OCI-LY1 (cell line): ENCODE data around the gene SH3RF1.

ENCODE experiments used
- EZH2 ChIP-seq: fragments of 200-600 bp; sonication (generic), shearing (Covaris generic); IDR thresholded peaks from 2 replicates; pipeline ENCODE4 v1.8.0; 2017; ENCODE audit warnings: borderline replicate concordance, mixed run types, mild to moderate bottlenecking, antibody characterized with exemption, low read length, moderate library complexity, mixed read lengths
- TF ChIP-seq, protein P1 (sequence below): fragments of 200-600 bp; sonication (generic), shearing (Covaris generic); IDR thresholded peaks from 2 replicates; pipeline ENCODE4 v1.5.1; 2017; ENCODE audit warnings: mild to moderate bottlenecking, antibody characterized with exemption, low read length, moderate library complexity, mixed read lengths

DNA sequence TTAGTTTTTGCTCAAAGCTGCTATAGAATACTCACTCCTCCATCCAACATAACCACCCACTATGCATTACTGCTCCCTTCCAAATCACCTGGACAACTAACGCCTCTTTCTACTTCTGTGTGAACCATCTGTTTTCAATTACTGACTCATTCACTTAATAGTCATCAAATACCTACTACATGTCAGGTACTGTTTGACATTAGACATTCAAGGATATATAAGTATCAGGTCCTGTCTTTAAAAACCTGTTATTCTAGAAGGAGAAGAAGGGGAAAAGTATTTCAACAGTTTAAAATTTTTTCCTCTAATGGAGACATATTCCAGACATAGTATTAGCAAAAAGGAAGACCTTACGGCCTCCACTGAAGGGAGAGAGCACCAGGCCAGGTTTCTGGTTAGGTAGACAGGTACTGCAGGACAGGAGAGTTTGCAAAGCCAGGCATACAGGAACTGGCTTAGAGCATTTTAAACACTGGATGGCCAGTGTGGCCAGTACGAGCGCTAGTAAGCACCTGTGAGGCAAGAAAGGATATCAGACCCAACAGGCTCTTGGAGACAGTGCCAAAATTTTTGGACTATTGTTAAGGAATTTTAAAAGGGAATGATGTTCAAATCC lies 39.0 kb downstream of the SH3RF1 start:
- no peak for TF ChIP-seq EZH2
- TF ChIP-seq, protein P1, sequence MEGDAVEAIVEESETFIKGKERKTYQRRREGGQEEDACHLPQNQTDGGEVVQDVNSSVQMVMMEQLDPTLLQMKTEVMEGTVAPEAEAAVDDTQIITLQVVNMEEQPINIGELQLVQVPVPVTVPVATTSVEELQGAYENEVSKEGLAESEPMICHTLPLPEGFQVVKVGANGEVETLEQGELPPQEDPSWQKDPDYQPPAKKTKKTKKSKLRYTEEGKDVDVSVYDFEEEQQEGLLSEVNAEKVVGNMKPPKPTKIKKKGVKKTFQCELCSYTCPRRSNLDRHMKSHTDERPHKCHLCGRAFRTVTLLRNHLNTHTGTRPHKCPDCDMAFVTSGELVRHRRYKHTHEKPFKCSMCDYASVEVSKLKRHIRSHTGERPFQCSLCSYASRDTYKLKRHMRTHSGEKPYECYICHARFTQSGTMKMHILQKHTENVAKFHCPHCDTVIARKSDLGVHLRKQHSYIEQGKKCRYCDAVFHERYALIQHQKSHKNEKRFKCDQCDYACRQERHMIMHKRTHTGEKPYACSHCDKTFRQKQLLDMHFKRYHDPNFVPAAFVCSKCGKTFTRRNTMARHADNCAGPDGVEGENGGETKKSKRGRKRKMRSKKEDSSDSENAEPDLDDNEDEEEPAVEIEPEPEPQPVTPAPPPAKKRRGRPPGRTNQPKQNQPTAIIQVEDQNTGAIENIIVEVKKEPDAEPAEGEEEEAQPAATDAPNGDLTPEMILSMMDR = no peak
